GM13977 (cell line): ENCODE measurements around the gene ZC3HAV1L.
A peak's percentile ranks its signal among the peaks of the same experiment; 100 is the strongest.
"Not testable (repeated sequence)": the region's sequence is repeated elsewhere in the genome, so short reads cannot be mapped to it uniquely, and the experiment has no call there.

Experiments
- DNase-seq: peaks from one replicate; pipeline ENCODE4 v3.0.0; 2012; ENCODE audit warnings: low spot score
- CTCF ChIP-seq: IDR thresholded peaks from 2 replicates; pipeline ENCODE4 v1.5.1; 2012; ENCODE audit warnings: mild to moderate bottlenecking, control low read depth; ENCODE audit not compliant: insufficient read depth; ENCODE audit errors: extremely low read depth, missing control alignments
- in situ Hi-C: fragments of 300-500 bp; cut with MboI; formaldehyde crosslinking; loops from one replicate; pipeline ENCODE4 v1.12.0; 2022; ENCODE audit warnings: low sequenced_read_pairs, low pct_unique_long_range_greater_than_20kb, mixed read lengths, inconsistent platforms; ENCODE audit not compliant: unreplicated experiment

The ZC3HAV1L gene

GRCh38 chr7:138979988-138980562 lies 55.8 kb downstream of the ZC3HAV1L start:
- no peak for DNase-seq
- in situ Hi-C loops, result no loop called here
- TF ChIP-seq CTCF, result no peak

GRCh38 chr7:138979226-138979979 lies 56.4 kb downstream of the ZC3HAV1L start:
- in situ Hi-C loops, result no loop called here
- peak; percentile 43 for DNase-seq
- no peak for TF ChIP-seq CTCF

- no peak for DNase-seq
- in situ Hi-C loops, result no loop called here
- TF ChIP-seq CTCF, result no peak
Measured at GRCh38 chr7:138978541-138979184, 57.2 kb downstream of the ZC3HAV1L start.

- in situ Hi-C loops, DNase-seq: not testable (repeated sequence)
Measured at GRCh38 chr7:138976161-138976560, 59.7 kb downstream of the ZC3HAV1L start.
